Glomerular visceral epithelial cell (primary cell): ENCODE measurements around the gene C16orf74.
A peak's percentile ranks its signal among the peaks of the same experiment; 100 is the strongest.

Experiments used
- DNase-seq: peaks from one replicate; pipeline ENCODE4 v3.0.0-alpha.2; 2016; ENCODE audit errors: extremely low spot score

C16orf74 gene

GRCh38 chr16:85696781-85697180 is 54.1 kb downstream of the C16orf74 start:
- DNase-seq: no peak

GRCh38 chr16:85695196-85696128 is 55.4 kb downstream of the C16orf74 start:
- DNase-seq: no peak

GRCh38 chr16:85690469-85691064 is 60.3 kb downstream of the C16orf74 start:
- DNase-seq: no peak

- DNase-seq: no peak
These were observed 61.0 kb downstream of the C16orf74 start for GRCh38 chr16:85689950-85690320.

GRCh38 chr16:85689285-85689949 is 61.5 kb downstream of the C16orf74 start:
- no peak for DNase-seq

- peak; percentile 93 for DNase-seq
These were observed 62.2 kb downstream of the C16orf74 start, which contains the start of gene GINS2 for GRCh38 chr16:85688586-85689284. GINS2 (minus strand) TSS chr16:85688954; CDS start chr16:85688898, 56 bp downstream.

GRCh38 chr16:85687651-85688471 is 63.0 kb downstream of the C16orf74 start:
- no peak for DNase-seq

- no peak for DNase-seq
These were observed 63.8 kb downstream of the C16orf74 start for GRCh38 chr16:85686912-85687591.

- DNase-seq: no peak
These were observed 65.6 kb downstream of the C16orf74 start for GRCh38 chr16:85685251-85685650.

GRCh38 chr16:85683363-85683762 is 67.5 kb downstream of the C16orf74 start:
- DNase-seq: no peak

- DNase-seq: no peak
These were observed 68.4 kb downstream of the C16orf74 start for GRCh38 chr16:85682516-85682915.

GRCh38 chr16:85681255-85681654 is 69.6 kb downstream of the C16orf74 start:
- DNase-seq: no peak

GRCh38 chr16:85680352-85680944 is 70.4 kb downstream of the C16orf74 start:
- no peak for DNase-seq

- no peak for DNase-seq
These were observed 71.0 kb downstream of the C16orf74 start for GRCh38 chr16:85679870-85680269.

GRCh38 chr16:85678821-85679220 is 72.1 kb downstream of the C16orf74 start:
- DNase-seq: no peak

- DNase-seq: no peak
These were observed 72.9 kb downstream of the C16orf74 start for GRCh38 chr16:85678016-85678415.

- no peak for DNase-seq
These were observed 73.4 kb downstream of the C16orf74 start for GRCh38 chr16:85677383-85677967.

- no peak for DNase-seq
These were observed 74.4 kb downstream of the C16orf74 start for GRCh38 chr16:85676466-85676865.

- DNase-seq: no peak
These were observed 75.5 kb downstream of the C16orf74 start for GRCh38 chr16:85675251-85675874.
